GM18867 (cell line): ENCODE measurements around the gene VAPB.
"Not testable (repeated sequence)": the region's sequence is repeated elsewhere in the genome, so short reads cannot be mapped to it uniquely, and the experiment has no call there.

ENCODE experiments used
- ATAC-seq: cut with Tn5 transposase; IDR thresholded peaks from one replicate; pipeline ENCODE4 v1.9.1; 2021; ENCODE audit warnings: mild to moderate bottlenecking, moderate library complexity; ENCODE audit not compliant: unreplicated experiment

The VAPB gene, protein sequence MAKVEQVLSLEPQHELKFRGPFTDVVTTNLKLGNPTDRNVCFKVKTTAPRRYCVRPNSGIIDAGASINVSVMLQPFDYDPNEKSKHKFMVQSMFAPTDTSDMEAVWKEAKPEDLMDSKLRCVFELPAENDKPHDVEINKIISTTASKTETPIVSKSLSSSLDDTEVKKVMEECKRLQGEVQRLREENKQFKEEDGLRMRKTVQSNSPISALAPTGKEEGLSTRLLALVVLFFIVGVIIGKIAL

DNA sequence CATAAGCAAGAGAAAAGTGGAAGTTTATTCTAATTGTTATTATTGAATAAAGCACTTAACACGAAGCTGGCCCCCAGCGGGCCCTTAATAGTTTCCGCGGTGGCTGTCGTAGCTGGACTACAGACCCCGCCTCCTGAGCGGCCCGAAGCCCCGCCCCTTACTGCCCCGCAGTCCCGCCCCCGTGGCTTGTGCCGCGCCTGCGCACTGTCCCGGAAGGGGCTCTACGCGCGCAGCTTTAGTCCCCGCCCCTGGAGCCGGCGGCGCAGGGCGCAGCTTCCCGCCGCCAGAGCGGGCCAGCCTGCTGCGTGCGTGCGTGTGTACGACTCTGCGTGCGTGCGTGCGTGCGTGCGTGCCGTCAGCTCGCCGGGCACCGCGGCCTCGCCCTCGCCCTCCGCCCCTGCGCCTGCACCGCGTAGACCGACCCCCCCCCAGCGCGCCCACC, at the start of gene VAPB:
TSS of gene VAPB (plus strand) at position 348 of the 442 bp plus-strand sequence. CDS start 231 bp downstream, outside the sequence.
- peak; percentile 96 for ATAC-seq

DNA sequence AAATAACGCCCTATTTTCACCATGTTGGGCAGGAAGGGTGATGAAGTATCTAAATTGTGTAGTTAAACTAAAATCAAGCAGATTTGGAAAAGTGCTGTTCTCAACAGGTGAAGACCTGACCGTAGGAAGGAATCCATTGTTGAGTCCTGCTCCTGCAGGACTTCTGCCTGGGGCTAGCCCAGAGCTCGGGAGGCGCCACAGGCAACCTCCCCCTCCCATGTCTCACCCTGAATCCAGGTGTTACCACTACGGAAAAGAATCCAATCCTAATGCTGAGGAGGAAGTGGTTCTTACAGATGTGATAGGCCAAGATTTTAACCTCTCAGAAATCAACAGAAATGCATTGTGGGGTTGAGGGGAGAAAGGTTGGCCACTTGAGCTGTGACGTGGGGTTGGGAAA, 49.3 kb upstream of the VAPB start:
- no peak for ATAC-seq

DNA sequence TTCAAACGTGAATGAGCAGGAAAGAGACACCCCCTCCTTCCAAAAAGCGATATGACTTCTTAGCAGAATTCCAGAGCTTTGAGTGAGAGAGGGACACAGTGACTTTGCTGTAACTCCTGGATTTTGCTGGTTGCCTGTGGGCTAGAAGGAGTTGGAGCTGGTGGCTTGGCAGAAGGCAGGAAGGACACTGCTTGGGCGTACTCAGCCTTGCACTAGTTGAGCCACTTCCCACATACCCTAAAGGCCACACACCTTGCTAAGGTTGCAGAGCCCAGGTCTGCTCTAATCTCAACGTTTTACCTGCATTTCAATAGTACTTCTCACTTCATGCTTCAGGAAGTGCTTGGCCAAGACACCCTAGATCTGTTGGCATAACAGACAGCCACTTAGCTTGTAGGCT, 48.9 kb upstream of the VAPB start:
- ATAC-seq: no peak

DNA sequence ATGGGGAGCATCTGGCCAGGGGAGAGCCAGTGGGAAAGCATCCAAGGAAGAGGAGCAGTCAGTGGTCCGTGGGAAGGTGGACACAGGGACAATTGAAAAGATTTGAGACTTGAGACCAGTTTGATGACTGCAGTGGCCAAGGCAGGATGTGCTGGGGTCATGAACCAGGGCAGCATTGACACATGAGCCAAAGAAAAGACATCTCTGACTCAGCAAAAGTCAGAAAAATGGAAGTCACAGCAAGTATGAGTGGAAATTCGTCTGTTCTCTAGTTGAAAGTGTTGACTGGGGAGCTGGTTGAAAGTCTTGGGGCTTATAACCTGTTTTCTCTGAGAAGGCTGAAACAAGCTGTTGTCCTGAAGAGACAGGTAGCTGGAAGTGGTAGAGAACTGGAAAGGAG, 48.2 kb upstream of the VAPB start:
- no peak for ATAC-seq

DNA sequence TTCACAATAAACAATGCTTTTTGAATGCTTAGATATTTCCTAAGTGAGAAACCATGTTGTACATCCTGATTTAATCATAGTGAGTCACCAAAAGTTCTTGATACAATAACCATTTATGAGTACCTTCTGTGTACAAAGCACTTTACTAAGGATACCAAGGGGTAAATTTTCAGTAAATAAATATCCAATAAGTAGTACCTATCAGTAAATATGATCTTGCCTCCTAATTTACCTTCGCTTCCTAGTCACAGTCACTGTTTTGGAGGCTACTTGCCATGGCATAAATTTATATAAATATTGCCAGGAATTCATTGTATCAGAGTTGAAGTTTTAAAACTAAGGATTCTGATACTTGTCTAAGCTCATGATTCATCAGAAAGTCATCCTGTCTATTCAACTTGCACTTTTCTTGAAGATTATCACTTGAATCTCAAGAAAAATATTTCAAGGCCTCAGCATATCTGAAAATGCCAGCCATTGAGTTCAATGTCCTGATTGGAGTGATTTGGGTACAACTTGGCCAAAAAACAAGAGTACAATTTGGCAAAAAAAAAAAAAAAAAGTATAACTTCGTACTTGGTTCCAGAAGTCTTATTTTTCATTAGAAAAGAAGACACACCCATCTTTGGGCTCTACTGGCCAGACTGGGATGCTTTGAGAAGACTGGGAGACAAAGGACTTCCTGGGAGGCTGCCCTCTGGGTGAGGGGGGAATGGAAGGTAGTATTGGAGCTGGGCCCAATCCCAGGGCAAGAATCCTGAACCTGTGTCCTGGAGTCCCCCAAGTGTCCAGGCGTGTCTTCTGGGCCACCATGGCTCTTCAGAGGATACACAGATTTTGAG, 46.7 kb upstream of the VAPB start:
- no peak for ATAC-seq

DNA sequence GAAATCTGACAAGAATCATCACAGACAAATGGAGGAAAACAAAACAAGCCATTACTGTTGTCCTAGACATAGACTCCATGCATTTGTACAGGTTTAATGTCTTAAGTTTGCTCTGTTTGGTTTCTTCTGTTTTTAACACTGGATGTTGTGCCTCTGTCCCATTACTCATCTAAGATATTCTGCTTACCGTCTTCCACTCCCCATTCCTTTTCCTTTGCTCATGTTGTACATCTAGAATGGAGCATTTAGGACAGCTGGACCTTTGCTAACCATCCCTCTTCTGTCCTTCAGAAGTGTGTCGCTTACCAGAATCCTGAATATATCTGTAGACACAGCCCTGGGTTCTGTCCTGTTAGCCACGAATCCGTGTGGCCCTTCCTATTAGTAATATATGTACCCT, 44.3 kb upstream of the VAPB start:
- ATAC-seq: no peak

DNA sequence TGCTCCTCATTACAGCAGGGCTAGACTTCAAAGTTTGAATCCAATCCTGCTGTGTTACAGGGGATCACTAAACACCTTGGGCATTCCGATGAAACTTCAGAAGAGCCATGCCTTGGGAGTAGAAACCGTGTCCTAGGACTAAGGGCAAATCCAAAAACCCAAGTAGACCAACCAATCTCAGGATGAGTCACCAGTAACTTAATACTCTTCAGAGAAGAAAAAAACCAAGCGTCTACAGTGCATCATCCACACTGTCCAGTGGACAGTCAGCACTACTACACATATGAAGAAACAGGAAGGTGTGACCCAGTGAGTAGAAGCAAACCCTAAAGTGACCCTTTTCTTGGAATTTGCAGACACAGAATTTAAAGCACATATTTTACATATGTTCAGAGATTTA, 39.5 kb upstream of the VAPB start:
- ATAC-seq: no peak

DNA sequence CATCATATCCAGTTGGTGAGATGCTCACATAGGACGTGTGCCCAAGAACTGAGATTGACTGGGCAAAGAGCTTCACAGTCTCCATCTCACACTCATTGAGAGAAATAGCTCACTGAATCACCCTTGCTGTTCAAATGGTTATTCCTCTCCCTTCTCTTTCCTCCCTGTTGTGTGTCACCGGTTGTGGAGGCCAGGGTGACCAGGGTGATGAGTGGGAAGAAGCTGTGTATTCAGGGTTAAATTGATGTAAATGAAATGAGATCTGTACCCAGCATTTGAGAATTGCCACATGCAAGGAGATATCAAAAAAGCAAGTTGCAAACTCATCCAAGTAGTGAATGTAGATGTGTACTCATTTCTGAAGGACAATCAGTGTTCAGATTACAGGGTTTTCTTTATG, 36.6 kb upstream of the VAPB start:
- no peak for ATAC-seq

DNA sequence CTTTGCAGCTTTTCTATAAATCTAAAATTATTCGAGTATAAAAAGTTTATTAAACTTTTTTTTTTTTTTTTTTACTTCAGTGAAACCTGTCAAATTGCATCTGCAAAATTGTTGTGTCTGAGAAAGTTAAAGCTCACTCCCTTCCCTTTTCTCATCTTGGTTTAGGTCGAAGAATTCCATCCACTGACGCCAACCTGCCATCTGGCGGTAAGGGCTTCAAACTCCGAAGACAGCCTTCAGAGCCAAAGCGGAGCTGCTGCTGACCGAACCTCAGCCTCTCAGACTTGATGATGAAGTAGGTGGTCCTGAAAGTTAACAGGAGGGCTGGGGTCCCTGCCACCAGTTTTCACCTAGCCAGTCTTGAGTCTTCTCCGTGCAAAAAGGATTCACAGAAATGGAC, 29.6 kb upstream of the VAPB start:
- no peak for ATAC-seq

DNA sequence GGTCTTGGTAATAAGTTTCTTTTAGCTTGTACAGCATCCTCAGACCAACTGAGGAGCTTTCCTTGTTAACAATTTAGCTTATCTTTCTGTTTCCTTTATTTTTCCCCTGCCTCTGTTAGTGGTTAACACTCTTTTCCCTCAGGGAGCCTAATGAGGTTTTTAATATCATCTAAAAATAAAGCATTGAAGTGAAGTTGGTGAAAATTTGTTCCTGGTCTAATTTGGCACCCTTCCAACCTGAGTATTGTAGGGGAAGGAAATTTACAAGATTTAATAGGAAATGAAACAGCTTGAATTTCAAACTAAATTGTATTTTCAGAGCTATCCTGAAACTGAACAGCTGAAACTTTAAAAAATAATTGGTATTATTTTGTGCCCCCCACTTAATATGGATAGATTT, 28.1 kb upstream of the VAPB start:
- ATAC-seq: no peak

DNA sequence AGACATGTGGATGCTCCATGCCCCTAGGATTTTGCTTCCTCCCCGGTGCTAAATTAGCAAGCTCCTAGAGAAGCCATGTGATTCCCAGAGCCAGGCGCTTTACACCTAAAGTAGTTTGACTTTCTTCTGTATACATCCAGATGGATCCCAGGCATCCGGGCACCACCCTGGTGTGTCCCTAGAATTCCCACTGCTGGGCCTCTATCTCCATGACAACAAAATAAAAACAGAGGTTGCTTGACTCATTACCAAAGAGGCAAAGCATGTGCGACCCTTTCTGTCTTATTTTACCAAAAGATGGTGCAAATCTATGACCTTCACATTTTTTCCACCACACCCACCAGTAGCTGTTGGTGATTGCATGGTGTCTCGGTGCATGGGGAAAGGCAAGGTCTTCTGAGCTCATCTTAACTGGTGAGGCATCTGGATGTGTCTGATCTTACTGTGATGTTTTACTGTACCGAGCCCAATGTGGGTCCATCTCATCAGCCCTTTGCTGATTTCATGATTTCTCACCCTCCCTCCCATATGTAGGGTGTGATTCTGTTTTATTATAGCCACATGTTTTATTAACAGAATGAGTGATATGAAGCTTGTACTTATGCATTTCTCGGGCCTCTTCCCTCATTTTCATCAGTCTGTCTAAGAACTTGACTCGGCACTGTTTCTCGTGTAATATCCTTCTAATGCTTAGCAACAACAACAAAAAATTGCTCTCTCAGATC, 27.4 kb upstream of the VAPB start:
- no peak for ATAC-seq

DNA sequence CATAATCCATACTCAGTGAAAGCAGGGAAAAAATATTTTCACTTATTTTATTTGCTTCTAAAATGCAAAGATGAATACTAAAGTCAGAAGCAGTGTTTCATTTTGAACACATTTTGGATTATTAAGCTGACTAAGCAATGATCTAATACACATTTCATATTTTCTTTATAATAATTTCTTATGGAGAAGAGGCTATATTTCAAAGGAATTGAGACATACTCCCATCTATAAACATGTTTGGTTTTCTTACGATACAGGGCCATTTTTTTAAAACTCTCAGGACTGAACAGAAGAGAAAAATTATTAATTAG, 26.9 kb upstream of the VAPB start:
- ATAC-seq: no peak

DNA sequence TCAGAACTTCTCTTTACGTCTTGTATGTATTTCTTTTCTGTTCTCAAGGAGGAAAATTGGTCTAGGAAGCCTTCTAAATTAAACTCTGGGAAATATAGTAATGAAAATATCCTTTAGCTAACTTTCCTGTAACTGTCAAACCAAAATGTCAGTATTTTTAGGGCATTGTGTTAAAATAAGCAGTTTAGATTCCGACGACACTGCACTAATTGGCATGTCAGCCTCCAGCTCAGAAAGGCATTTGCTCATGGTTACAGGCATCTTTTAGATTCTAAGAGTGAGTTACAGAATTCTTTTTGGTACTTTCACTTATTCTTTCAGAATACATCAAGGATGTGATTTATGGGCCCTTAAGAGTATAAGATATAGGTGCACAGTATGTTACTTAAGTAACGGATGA, 26.1 kb upstream of the VAPB start:
- no peak for ATAC-seq

DNA sequence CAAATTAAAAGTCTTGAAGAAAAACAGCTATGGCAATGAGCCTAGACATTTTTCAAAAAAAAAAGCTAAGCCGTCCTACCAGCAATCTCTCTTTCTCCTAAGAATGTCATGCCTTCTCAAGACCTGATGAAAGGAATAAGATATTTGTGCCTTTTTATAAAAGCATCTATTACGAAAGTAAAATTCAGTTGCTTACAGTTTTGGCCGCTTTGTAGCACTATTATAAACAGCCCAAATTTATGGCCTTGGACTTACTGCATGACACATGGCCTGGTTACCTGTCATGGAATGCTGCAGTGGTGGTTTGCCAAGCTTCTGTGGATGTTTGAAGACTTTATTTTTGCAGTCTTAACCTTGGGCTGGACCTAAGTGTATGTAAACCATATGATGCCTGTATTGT, 22.2 kb upstream of the VAPB start:
- no peak for ATAC-seq

DNA sequence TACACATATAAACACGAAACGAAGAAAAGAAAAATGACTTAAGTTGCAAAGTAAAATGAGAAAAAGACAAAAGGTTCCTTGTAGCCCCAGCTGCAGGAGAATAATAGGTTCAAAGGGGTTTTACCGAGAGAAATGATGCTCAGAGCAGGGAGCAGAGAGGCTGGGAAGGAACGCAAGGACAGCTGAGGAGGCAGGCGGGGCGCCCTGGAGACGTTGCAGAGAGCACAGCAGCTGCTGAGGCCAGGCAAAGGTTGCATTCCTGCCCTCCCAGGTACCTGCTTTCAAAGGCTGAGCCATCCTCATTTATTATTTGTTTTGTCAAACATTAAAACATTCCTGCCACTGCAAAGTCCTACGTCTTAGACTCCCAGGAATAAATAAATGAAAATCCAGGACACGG, 16.2 kb upstream of the VAPB start:
- ATAC-seq: no peak

DNA sequence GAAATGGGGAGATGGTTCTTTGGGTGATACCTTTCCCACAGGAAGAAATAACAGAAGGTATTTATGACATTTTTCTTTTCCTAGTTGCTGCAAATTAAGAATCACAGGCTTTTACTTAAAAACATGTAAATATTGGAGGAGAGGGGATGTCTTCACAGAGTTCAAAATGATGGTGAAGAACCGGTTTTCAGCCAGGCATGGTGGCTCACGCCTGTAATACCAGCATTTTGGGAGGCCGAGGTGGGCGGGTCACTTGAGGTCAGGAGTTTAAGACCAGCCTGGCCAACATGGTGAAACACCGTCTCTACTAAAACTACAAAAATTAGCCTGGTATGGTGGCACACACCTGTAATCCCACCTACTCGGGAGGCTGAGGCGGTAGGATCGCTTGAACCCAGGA, 15.7 kb upstream of the VAPB start:
- ATAC-seq: not testable (repeated sequence)

DNA sequence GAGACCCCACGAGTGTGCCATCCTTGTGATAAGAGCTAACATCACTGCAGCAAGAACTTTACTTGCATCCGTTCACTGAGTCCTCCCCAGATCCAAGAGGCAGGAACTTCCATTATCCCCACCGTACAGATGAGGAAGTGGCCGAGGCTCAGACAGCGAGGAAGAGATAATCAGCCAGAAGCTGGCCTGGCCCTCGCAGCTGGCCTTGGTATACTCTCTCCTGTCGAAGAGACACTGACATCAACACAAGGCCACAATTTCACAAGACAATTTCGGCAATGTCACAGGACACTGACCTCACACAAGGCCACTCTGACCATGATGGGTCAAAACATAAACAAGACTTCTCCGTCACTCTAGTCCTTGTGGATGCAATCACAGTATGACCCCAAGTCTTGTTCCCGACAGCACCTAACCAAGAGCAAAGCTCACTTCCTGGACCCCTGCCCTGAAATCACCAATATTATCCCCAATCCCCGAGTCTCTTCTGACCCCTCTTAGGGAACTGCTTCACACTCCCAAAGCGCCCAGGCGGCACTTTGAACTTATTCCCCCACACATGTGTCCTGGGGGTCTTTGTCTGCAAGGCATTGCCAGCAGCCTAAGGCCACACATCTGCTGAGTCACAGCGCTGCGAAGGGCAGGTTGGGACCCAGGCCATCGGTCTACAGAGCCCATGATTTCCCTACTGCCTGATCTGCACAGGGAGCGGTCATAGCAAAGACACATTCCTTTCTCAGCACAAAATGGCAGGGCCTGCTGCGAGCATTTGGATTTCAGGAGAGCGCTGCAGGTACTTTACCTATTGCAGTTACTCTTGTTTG, 14.8 kb upstream of the VAPB start:
- no peak for ATAC-seq

DNA sequence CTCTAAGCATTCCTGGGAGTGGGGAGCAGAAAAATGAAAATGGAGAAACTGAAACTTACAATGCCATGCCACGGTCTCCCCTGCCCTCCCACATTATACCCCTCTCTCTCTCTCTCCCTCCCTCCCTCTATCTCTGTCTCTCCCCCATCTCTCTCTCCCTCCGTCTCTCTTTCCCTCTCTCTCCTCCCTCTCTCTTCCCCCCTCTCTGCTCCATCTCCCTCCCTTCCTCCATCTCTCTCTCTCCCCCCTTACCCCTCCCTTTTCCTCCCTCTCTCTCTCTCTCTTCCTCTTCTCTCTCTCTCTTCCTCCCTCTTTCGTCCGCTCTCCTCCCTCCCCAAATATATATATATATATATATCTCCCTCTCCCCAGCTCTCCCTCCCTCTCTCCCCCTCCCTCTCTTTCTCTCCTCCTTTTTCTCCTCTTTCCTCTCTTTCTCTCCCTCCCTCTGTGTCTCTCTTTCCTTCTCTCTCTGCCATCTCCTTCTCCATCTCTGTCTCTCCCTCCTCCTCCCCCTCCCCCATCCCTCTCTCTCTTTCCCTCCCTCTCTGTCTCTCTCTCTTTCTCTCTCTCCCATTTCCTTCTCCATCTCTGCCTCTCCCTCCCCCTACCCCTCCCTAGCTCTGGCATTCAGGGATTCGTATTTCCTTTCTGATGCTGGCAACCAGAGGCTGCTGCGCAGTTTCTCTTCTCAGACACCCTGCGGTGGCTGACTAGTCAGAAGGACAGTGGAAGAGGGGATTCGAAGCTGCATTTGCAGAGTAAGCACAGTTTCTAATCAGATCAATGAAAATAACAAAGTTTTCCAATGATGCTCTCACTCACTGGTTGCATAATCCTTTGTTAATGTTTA, 13.9 kb upstream of the VAPB start:
- ATAC-seq: no peak

DNA sequence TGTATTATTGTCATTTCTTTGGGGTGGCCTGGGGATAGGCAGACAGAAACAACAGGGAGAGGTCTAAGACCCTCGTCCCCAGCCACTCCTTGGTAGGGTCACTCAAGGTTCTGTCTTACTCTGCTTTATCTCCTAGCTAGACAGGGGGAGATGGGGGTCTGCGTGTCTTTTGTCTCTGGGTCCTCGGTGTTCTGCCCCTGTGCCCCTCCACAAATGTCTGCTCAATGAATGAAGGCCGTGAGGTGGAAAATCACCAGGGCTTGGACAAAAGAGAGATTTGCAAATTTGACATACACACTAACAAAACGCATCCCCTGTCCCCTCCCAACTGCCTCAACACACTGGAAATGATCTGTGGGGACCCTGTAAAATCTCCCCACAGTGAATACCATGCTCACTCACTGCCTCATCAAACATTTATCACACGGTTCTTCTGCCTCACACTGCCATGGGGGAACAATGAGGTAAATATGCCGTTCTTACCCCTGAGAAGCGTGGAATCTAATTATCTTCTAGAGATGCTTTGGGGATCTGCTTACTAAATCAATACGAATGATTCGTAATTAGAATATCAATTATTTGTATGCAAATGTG, 13.2 kb upstream of the VAPB start:
- ATAC-seq: no peak

DNA sequence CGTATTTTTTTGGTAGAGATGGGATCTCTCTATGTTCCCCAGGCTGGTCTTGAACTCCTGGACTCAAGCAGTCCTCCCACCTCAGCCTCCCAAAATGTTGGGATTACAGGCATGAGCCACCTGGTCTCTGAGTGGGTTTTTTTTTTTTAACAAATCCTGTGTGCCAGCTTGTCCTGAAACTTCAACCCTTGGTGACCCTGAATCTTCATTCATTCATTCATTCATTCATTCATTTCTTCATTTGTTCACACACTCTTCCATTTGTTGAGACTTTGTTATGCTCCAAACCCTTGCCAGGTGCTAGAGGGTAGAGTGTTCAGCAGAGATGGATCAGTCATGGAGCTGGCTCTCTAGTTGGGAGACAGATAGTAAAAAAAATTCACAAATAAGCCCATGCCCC, 12.0 kb upstream of the VAPB start:
- no peak for ATAC-seq
